ENCODE measurements around the gene OTUB2. TPM values are rescaled to one million over a fixed set of nuclear protein-coding genes. Genes with fewer than 3 reads are reported as not detected.

Gene OTUB2
- total RNA-seq, 1 experiment from 2014 or later, result 1.2 TPM

GRCh38 chr14:94074534-94074933 is 48.4 kb downstream of the OTUB2 start:
- Mint-ChIP-seq H3K36me3 (ENCODE audit: insufficient read depth, unreplicated experiment) (peaks cover 57% of the 10 kb centered on the region), H3K9me3 (ENCODE audit: unreplicated experiment) (peaks cover 35% of the 10 kb centered on the region), H3K27me3 (ENCODE audit: insufficient read depth, unreplicated experiment) (no peaks in the 10 kb centered on the region), H3K27ac (ENCODE audit: unreplicated experiment) (no peak overlapping the region), H3K4me1 (ENCODE audit: low read depth, unreplicated experiment) (peaks cover 6% of the 10 kb centered on the region), H3K4me3 (ENCODE audit: unreplicated experiment) (no peak overlapping the region)
- no peak for TF ChIP-seq CTCF (IDR thresholded peaks at IDR 0.05; ENCODE audit: insufficient read depth in 1 of 2, low read depth in 1 of 2, low read length in 1 of 2, severe bottlenecking in 1 of 2, unreplicated experiment in 1 of 2)
- Histone ChIP-seq H3K36me3 (ENCODE audit: control insufficient read depth, insufficient read depth, low read length) (peaks cover 6% of the 10 kb centered on the region), H3K4me3 (ENCODE audit: low read depth, low read length) (no peak overlapping the region), H3K4me1 (no peaks in the 10 kb centered on the region), H3K9me3 (peaks cover 12% of the 10 kb centered on the region), H3K27me3 (replicated peaks; ENCODE audit: control insufficient read depth, insufficient read depth, low read length) (no peaks in the 10 kb centered on the region)
- intact Hi-C loops (cut with micrococcal nuclease; ENCODE audit: unreplicated experiment), result no loop called here
- no peak for DNase-seq
- POLR2A ChIA-PET, result no interaction called here
- BruUV-seq (replicated peaks), result no TSS peak
- CTCF ChIA-PET, result no interaction called here

GRCh38 chr14:94075008-94075407 is 48.9 kb downstream of the OTUB2 start:
- Histone ChIP-seq H3K4me3 (ENCODE audit: low read depth, low read length) (no peak overlapping the region), H3K9me3 (peaks cover 12% of the 10 kb centered on the region), H3K27me3 (replicated peaks; ENCODE audit: control insufficient read depth, insufficient read depth, low read length) (no peaks in the 10 kb centered on the region), H3K4me1 (no peaks in the 10 kb centered on the region), H3K36me3 (ENCODE audit: control insufficient read depth, insufficient read depth, low read length) (peaks cover 6% of the 10 kb centered on the region)
- Mint-ChIP-seq H3K36me3 (ENCODE audit: insufficient read depth, unreplicated experiment) (peaks cover 60% of the 10 kb centered on the region), H3K27me3 (ENCODE audit: insufficient read depth, unreplicated experiment) (no peaks in the 10 kb centered on the region), H3K4me3 (ENCODE audit: unreplicated experiment) (no peak overlapping the region), H3K4me1 (ENCODE audit: low read depth, unreplicated experiment) (peaks cover 9% of the 10 kb centered on the region), H3K9me3 (ENCODE audit: unreplicated experiment) (peaks cover 32% of the 10 kb centered on the region), H3K27ac (ENCODE audit: unreplicated experiment) (no peak overlapping the region)
- BruUV-seq (replicated peaks), result no TSS peak
- POLR2A ChIA-PET, result no interaction called here
- intact Hi-C loops (cut with micrococcal nuclease; ENCODE audit: unreplicated experiment), result no loop called here
- TF ChIP-seq CTCF (IDR thresholded peaks at IDR 0.05; ENCODE audit: insufficient read depth in 1 of 2, low read depth in 1 of 2, low read length in 1 of 2, severe bottlenecking in 1 of 2, unreplicated experiment in 1 of 2), result no peak
- no peak for DNase-seq
- CTCF ChIA-PET, result no interaction called here

DNA sequence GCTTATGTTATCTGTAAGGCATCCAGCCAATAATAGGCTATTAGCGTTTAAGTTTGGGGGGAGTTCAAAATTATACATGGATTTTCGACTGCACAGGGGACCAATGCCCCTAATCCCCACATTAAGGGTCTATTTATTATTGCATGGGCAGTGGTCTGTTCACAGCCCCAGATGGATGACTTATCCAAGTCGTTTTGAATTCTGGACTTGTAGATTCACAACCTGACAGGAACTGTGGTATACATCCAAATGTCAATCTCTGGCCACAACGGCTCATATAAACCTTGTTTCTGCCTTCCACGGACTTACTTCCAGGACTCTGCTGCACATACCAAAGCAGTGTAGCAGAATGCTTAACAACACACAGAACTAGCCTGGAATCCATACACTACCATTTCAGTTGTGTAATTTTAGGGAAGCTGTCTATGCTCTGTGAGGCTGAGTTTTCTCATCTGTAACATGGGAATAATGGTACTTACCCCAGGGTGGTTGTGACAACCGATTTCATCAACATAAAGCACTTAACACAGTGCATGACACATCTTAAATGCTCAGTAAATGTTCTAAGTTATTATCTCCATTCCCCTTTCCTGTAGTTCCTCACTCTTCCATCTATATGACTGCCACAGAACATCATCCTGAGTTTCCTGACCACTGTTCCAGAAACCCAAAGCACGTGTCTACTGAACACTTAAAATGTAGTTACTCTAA is 51.1 kb downstream of the OTUB2 start:
- DNase-seq, result no peak
- peaks cover 6% of the 10 kb centered on the region for H3K36me3 ChIP-seq (ENCODE audit: control insufficient read depth, insufficient read depth, low read length)
- CTCF ChIA-PET, result no interaction called here
- H3K36me3 Mint-ChIP-seq (ENCODE audit: insufficient read depth, unreplicated experiment), result peaks cover 56% of the 10 kb centered on the region
- peaks cover 15% of the 10 kb centered on the region for H3K9me3 Mint-ChIP-seq (ENCODE audit: unreplicated experiment)
- H3K27me3 ChIP-seq (replicated peaks; ENCODE audit: control insufficient read depth, insufficient read depth, low read length), result no peaks in the 10 kb centered on the region
- intact Hi-C loops (cut with micrococcal nuclease; ENCODE audit: unreplicated experiment), result no loop called here
- TF ChIP-seq CTCF (IDR thresholded peaks at IDR 0.05; ENCODE audit: insufficient read depth in 1 of 2, low read depth in 1 of 2, low read length in 1 of 2, severe bottlenecking in 1 of 2, unreplicated experiment in 1 of 2), result no peak
- H3K27me3 Mint-ChIP-seq (ENCODE audit: insufficient read depth, unreplicated experiment), result no peaks in the 10 kb centered on the region
- POLR2A ChIA-PET, result no interaction called here
- peaks cover 12% of the 10 kb centered on the region for H3K9me3 ChIP-seq
- H3K4me1 Mint-ChIP-seq (ENCODE audit: low read depth, unreplicated experiment), result peaks cover 17% of the 10 kb centered on the region
- H3K4me3 ChIP-seq (ENCODE audit: low read depth, low read length), result no peak overlapping the region
- no peak overlapping the region for H3K4me3 Mint-ChIP-seq (ENCODE audit: unreplicated experiment)
- H3K27ac Mint-ChIP-seq (ENCODE audit: unreplicated experiment), result no peak overlapping the region
- no peaks in the 10 kb centered on the region for H3K4me1 ChIP-seq
- BruUV-seq (replicated peaks), result no TSS peak
